CD4-positive, alpha-beta T cell treated with Interferon alpha-2 for 1 hour (primary cell): ENCODE measurements around the gene RALB.

Experiments used
- DNase-seq, 2 donors: peaks; one replicate each; pipeline ENCODE4 v3.0.0-alpha.2; 2020 to 2022

RALB gene

GRCh38 chr2:120252225-120253020 is at the start of gene RALB:
TSS of gene RALB (plus strand) at chr2:120252852. CDS start at chr2:120278665, 25,813 bp downstream.
- peak; percentile 98 to 99 for DNase-seq

- DNase-seq = peak in 1 of 2 donors; percentile 32
Measured at GRCh38 chr2:120203251-120204021, 49.2 kb upstream of the RALB start.

GRCh38 chr2:120204022-120204405 is 48.6 kb upstream of the RALB start:
- no peak for DNase-seq

GRCh38 chr2:120204417-120204816 is 48.2 kb upstream of the RALB start:
- DNase-seq = no peak

GRCh38 chr2:120204945-120205670 is 47.5 kb upstream of the RALB start:
- no peak for DNase-seq

- peak in 1 of 2 donors; percentile 42 for DNase-seq
Measured at GRCh38 chr2:120206022-120206581, 46.5 kb upstream of the RALB start.

- DNase-seq = no peak
Measured at GRCh38 chr2:120208381-120209353, 44.0 kb upstream of the RALB start.

GRCh38 chr2:120209427-120210269 is 43.0 kb upstream of the RALB start:
- no peak for DNase-seq

GRCh38 chr2:120210270-120210693 is 42.4 kb upstream of the RALB start:
- DNase-seq = peak in 1 of 2 donors; percentile 38

GRCh38 chr2:120218181-120218580 is 34.5 kb upstream of the RALB start:
- DNase-seq = no peak

GRCh38 chr2:120219291-120219690 is 33.4 kb upstream of the RALB start:
- no peak for DNase-seq

- DNase-seq = no peak
Measured at GRCh38 chr2:120219766-120220165, 32.9 kb upstream of the RALB start.

GRCh38 chr2:120220756-120221155 is 31.9 kb upstream of the RALB start:
- DNase-seq = no peak

- no peak for DNase-seq
Measured at GRCh38 chr2:120221616-120222015, 31.0 kb upstream of the RALB start.

GRCh38 chr2:120222186-120223033 is 30.2 kb upstream of the RALB start:
- DNase-seq = no peak

GRCh38 chr2:120223034-120223912 is 29.4 kb upstream of the RALB start, which contains the start of gene TMEM185B:
TSS of gene TMEM185B (minus strand) at chr2:120223400. CDS start at chr2:120222976, 424 bp downstream.
- peak; percentile 91 to 95 for DNase-seq

GRCh38 chr2:120224256-120224655 is 28.4 kb upstream of the RALB start:
- DNase-seq = no peak

GRCh38 chr2:120224735-120225548 is 27.7 kb upstream of the RALB start:
- no peak for DNase-seq
